CD14-positive monocyte (primary cell): ENCODE results near the gene PORCN. TPM values are rescaled to one million over a fixed set of nuclear protein-coding genes. Genes with fewer than 3 reads are reported as not detected.

ENCODE experiments used
- DNase-seq, 3 donors: peaks; one replicate each; pipeline ENCODE4 v3.0.0-alpha.2; 2011 to 2022
- H2AFZ ChIP-seq: 2 replicates; pipeline ENCODE4 v1.6.0; 2012; ENCODE audit warnings: mild to moderate bottlenecking, low read depth, low read length, inconsistent platforms; ENCODE audit not compliant: insufficient read depth, poor library complexity, severe bottlenecking
- H3K27ac ChIP-seq, 2 donors: 1 replicate in 1 of 2; 2 replicates in 1 of 2; pipeline ENCODE4 v1.5.1; 2012 to 2013; ENCODE audit warnings: low read length in 2 of 2, control low read depth in 1 of 2, inconsistent platforms in 1 of 2, low read depth in 1 of 2, mild to moderate bottlenecking in 1 of 2
- H3K27me3 ChIP-seq, 2 donors: one replicate each; pipeline versions ENCODE4 v1.6.0 to v1.6.1; 2011 to 2013; ENCODE audit warnings: low read length in 2 of 2; ENCODE audit not compliant: control insufficient read depth in 2 of 2, insufficient read depth in 2 of 2
- H3K36me3 ChIP-seq, 2 donors: replicated peaks in 1 of 2; 1 replicate in 1 of 2; 2 replicates in 1 of 2; pipeline versions ENCODE4 v1.5.1 to v1.6.1; 2012 to 2013; ENCODE audit warnings: low read length in 2 of 2, control low read depth in 1 of 2, inconsistent platforms in 1 of 2, mild to moderate bottlenecking in 1 of 2; ENCODE audit not compliant: insufficient read depth in 2 of 2, control insufficient read depth in 1 of 2
- H3K4me1 ChIP-seq, 2 donors: 1 replicate in 1 of 2; 2 replicates in 1 of 2; pipeline versions ENCODE4 v1.5.1 to v1.6.1; 2012 to 2013; ENCODE audit warnings: low read length in 2 of 2, control low read depth in 1 of 2, inconsistent platforms in 1 of 2, mild to moderate bottlenecking in 1 of 2, moderate library complexity in 1 of 2; ENCODE audit not compliant: insufficient read depth in 2 of 2, control insufficient read depth in 1 of 2
- H3K4me2 ChIP-seq: replicated peaks from 2 replicates; pipeline ENCODE3; 2012; ENCODE audit warnings: low read length, moderate library complexity, mild to moderate bottlenecking; ENCODE audit not compliant: poor library complexity, severe bottlenecking; ENCODE audit errors: extremely low read depth
- H3K4me3 ChIP-seq, 3 experiments: fragments of 200-600 bp in 1 of 3; sonication (generic) in 1 of 3; replicated peaks in 1 of 3; 1 replicate in 2 of 3; 2 replicates in 1 of 3; pipeline ENCODE4 v1.5.1; 2011 to 2013; ENCODE audit warnings: low read length in 3 of 3, mild to moderate bottlenecking in 3 of 3, control low read depth in 2 of 3, low read depth in 2 of 3, inconsistent platforms in 1 of 3, moderate library complexity in 1 of 3
- H3K79me2 ChIP-seq: 2 replicates; pipeline ENCODE4 v1.6.0; 2012; ENCODE audit warnings: mild to moderate bottlenecking, control low read depth, inconsistent platforms, low read length, moderate library complexity; ENCODE audit not compliant: insufficient read depth
- H3K9ac ChIP-seq: 2 replicates; pipeline ENCODE4 v1.6.0; 2017; ENCODE audit warnings: low read length, mild to moderate bottlenecking; ENCODE audit not compliant: insufficient read depth, poor library complexity, severe bottlenecking
- H3K9me3 ChIP-seq, 2 donors: replicated peaks in 1 of 2; 1 replicate in 1 of 2; 2 replicates in 1 of 2; pipeline versions ENCODE4 v1.5.1 to v1.6.1; 2012 to 2013; ENCODE audit warnings: low read length in 2 of 2, control low read depth in 1 of 2; ENCODE audit not compliant: control insufficient read depth in 1 of 2, insufficient read depth in 1 of 2
- H4K20me1 ChIP-seq: 2 replicates; pipeline ENCODE4 v1.6.0; 2012; ENCODE audit warnings: mild to moderate bottlenecking, low read length, control low read depth, moderate library complexity; ENCODE audit not compliant: insufficient read depth
- H3K27ac Mint-ChIP-seq, 7 donors: one replicate each; pipeline ENCODE4 v1.8.0; 2020; ENCODE audit warnings: mild to moderate bottlenecking in 7 of 7, mixed read lengths in 7 of 7, moderate library complexity in 6 of 7, inconsistent platforms in 2 of 7
- H3K27me3 Mint-ChIP-seq, 3 donors: one replicate each; pipeline ENCODE4 v1.8.0; 2021 to 2022; ENCODE audit warnings: low read depth in 3 of 3, mild to moderate bottlenecking in 3 of 3, mixed read lengths in 3 of 3, moderate library complexity in 3 of 3, inconsistent platforms in 1 of 3
- H3K36me3 Mint-ChIP-seq, 2 donors: one replicate each; pipeline ENCODE4 v1.8.0; 2020; ENCODE audit warnings: mixed read lengths in 2 of 2, inconsistent platforms in 1 of 2, mild to moderate bottlenecking in 1 of 2
- H3K4me1 Mint-ChIP-seq: one replicate; pipeline ENCODE4 v1.8.0; 2020; ENCODE audit warnings: mild to moderate bottlenecking, mixed read lengths
- H3K4me3 Mint-ChIP-seq, 2 donors: one replicate each; pipeline ENCODE4 v1.8.0; 2020; ENCODE audit warnings: mild to moderate bottlenecking in 2 of 2, mixed read lengths in 2 of 2, moderate library complexity in 1 of 2
- H3K9me3 Mint-ChIP-seq, 7 donors: one replicate each; pipeline ENCODE4 v1.8.0; 2020 to 2022; ENCODE audit warnings: mixed read lengths in 7 of 7, mild to moderate bottlenecking in 6 of 7, moderate library complexity in 6 of 7, inconsistent platforms in 2 of 7
- WGBS: methylation state at CpG from one replicate; pipeline ENCODE4 v1.1.5; 2013; ENCODE audit warnings: missing lambda C conversion rate; ENCODE audit not compliant: insufficient coverage; 5-methylcytosine and 5-hydroxymethylcytosine counted together
- intact Hi-C, 2 donors: fragments of 100-400 bp; cut with micrococcal nuclease; formaldehyde crosslinking; loops; one replicate each; pipeline versions ENCODE4 v1.15.0 to v1.15.1; 2023
- polyA plus RNA-seq, 3 donors: library from polyadenylated mRNA; depleted of rRNA in 1 of 3; unstranded in 2 of 3; stranded (reverse) in 1 of 3; fragments of 300-500 nt in 2 of 3; fragments of >200 nt in 1 of 3; fragmentation: Illumina TruSeq in 2 of 3; gene quantifications; 1 replicate in 2 of 3; 2 replicates in 1 of 3; pipeline ENCODE4 v1.2.3, GENCODE V29; 2012 to 2021
- TF ChIP-seq, protein P1 (sequence below): fragments of 200-600 bp; IDR thresholded peaks from one replicate; pipeline ENCODE4 v1.8.0; 2022; ENCODE audit warnings: antibody characterized with exemption, mild to moderate bottlenecking

The PORCN gene
- polyA plus RNA-seq, 3 donors: 7.5 to 10.5 (median 7.8) TPM

DNA sequence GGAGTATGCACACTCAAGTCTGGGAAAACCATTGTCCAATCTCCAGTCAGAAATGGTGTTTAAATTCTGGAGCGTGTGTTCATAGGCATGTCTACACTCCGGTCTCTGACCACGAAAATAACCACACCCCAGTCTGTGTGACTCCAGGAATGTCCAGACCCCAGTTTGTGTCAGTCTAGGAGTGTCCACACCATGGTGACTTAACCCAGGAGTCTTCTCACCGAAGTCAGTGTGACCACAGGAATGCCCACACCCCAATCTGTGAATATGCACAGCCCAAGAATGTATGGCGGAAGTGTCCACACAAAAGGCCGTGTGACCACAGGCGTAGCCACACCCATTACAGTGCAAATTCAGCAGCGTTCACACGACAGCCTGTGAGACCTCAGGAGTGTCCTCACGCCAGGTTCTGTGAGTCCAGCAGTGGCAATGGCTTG is 21.4 kb upstream of the PORCN start:
- H3K4me3 Mint-ChIP-seq: no peak overlapping the region

DNA sequence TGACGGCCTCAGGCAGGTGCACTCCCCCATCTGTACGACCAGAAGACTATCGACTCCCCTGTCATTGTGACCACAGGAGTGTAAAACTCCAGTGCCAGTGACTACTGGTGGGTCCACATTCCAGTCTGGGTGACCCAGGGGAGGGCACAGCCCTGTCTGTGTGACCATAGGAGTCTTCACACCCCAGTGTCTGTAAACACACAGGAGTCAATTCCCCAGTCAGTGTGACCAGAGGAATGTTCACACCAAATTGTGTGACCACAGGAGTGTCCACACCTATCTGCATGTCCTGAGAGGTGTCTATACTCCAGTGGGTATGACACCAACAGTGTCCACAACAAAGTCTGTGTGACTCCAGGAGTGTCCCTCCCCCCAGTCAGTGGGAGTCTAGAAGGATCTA is 20.8 kb upstream of the PORCN start:
- peaks cover 10 to 12% of the 10 kb centered on the region in 2 donors for H3K4me1 ChIP-seq
- intact Hi-C loops: loop anchor here in 1 of 2 donors (10.0 kb wide), 1 partner anchor 317 kb away; the partner anchor contains the start of gene HDAC6
- TF ChIP-seq, protein P1, sequence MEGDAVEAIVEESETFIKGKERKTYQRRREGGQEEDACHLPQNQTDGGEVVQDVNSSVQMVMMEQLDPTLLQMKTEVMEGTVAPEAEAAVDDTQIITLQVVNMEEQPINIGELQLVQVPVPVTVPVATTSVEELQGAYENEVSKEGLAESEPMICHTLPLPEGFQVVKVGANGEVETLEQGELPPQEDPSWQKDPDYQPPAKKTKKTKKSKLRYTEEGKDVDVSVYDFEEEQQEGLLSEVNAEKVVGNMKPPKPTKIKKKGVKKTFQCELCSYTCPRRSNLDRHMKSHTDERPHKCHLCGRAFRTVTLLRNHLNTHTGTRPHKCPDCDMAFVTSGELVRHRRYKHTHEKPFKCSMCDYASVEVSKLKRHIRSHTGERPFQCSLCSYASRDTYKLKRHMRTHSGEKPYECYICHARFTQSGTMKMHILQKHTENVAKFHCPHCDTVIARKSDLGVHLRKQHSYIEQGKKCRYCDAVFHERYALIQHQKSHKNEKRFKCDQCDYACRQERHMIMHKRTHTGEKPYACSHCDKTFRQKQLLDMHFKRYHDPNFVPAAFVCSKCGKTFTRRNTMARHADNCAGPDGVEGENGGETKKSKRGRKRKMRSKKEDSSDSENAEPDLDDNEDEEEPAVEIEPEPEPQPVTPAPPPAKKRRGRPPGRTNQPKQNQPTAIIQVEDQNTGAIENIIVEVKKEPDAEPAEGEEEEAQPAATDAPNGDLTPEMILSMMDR: no peak
- H3K4me1 Mint-ChIP-seq: peaks cover 16% of the 10 kb centered on the region
- DNase-seq: no peak
- peaks cover 7 to 17% of the 10 kb centered on the region in 2 donors for H3K36me3 ChIP-seq
- H3K9me3 ChIP-seq: no peaks in the 10 kb centered on the region
- H3K27me3 Mint-ChIP-seq: peaks cover 0 to 5% (median 0%) of the 10 kb centered on the region in 3 donors
- H3K27ac Mint-ChIP-seq: peak overlapping the region in 6 of 7 donors; percentile 26 to 84 (median 78)
- no peak overlapping the region for H2AFZ ChIP-seq
- no peaks in the 10 kb centered on the region for H4K20me1 ChIP-seq
- no peaks in the 10 kb centered on the region for H3K27me3 ChIP-seq
- WGBS: 87% methylated on average over 3 of the region's 3 CpGs
- no peak overlapping the region for H3K9ac ChIP-seq
- H3K9me3 Mint-ChIP-seq: peaks cover 0 to 3% (median 0%) of the 10 kb centered on the region in 7 donors
- H3K36me3 Mint-ChIP-seq: peaks cover 5 to 7% of the 10 kb centered on the region in 2 donors
- H3K79me2 ChIP-seq: no peaks in the 10 kb centered on the region
- no peak overlapping the region for H3K4me3 ChIP-seq
- no peak overlapping the region for H3K4me3 Mint-ChIP-seq
- no peak overlapping the region for H3K4me2 ChIP-seq
- H3K27ac ChIP-seq: peak overlapping the region in 1 of 2 donors; percentile 79

More for the DNA sequence above, 21.4 kb upstream of the PORCN start:
- H3K36me3 Mint-ChIP-seq: peaks cover 9 to 14% of the 10 kb centered on the region in 2 donors
- WGBS: 54% methylated on average over 7 of the region's 10 CpGs
- H3K36me3 ChIP-seq: peaks cover 11 to 24% of the 10 kb centered on the region in 2 donors
- DNase-seq: peak; percentile 72 to 82 (median 77)
- peaks cover 7% of the 10 kb centered on the region in 2 donors for H3K4me1 ChIP-seq
- peaks cover 0 to 5% (median 0%) of the 10 kb centered on the region in 3 donors for H3K27me3 Mint-ChIP-seq
- H3K4me3 ChIP-seq: no peak overlapping the region
- H3K4me1 Mint-ChIP-seq: peaks cover 13% of the 10 kb centered on the region
- intact Hi-C loops: loop anchor here in 1 of 2 donors (10.0 kb wide), 1 partner anchor 317 kb away; the partner anchor contains the start of gene HDAC6
- peak overlapping the region; percentile 64 to 86 (median 81) for H3K27ac Mint-ChIP-seq
- TF ChIP-seq, protein P1: no peak
- H3K9me3 ChIP-seq: no peaks in the 10 kb centered on the region
- H3K9ac ChIP-seq: no peak overlapping the region
- H2AFZ ChIP-seq: no peak overlapping the region
- H4K20me1 ChIP-seq: no peaks in the 10 kb centered on the region
- no peaks in the 10 kb centered on the region for H3K79me2 ChIP-seq
- H3K4me2 ChIP-seq: no peak overlapping the region
- peak overlapping the region in 1 of 2 donors; percentile 79 for H3K27ac ChIP-seq
- no peaks in the 10 kb centered on the region for H3K27me3 ChIP-seq
- peaks cover 0 to 3% (median 0%) of the 10 kb centered on the region in 7 donors for H3K9me3 Mint-ChIP-seq
